Loucy (cell line): ENCODE data around the gene ANXA6.

Experiments
- CTCF ChIP-seq: fragments of 200-600 bp; sonication (generic); conservative IDR thresholded peaks from 2 replicates; pipeline ENCODE4 v1.5.1; 2014; ENCODE audit warnings: mild to moderate bottlenecking, antibody characterized with exemption, low read length
- EZH2phosphoT487 ChIP-seq: fragments of 200-600 bp; IDR thresholded peaks from 2 replicates; pipeline ENCODE4 v1.6.1; 2018; ENCODE audit warnings: antibody characterized with exemption, mild to moderate bottlenecking, moderate library complexity, borderline replicate concordance

GRCh38 chr5:151105561-151105960 lies 52.0 kb downstream of the ANXA6 start:
- TF ChIP-seq CTCF, result no peak
- no peak for TF ChIP-seq EZH2phosphoT487
